Measurements from ENCODE around the gene SNRNP200.

- TF ChIP-seq CTCF (IDR thresholded peaks at IDR 0.05; ENCODE audit: insufficient read depth, low read depth, low read length) (no peak), EZH2 (IDR thresholded peaks at IDR 0.05; ENCODE audit: insufficient read depth, low read length) (no peak)
Measured at GRCh38 chr2:96342085-96342484, 36.7 kb upstream of the SNRNP200 start.

All from astrocyte (in vitro differentiated cells and primary cell).